ENCODE results near the gene CEP164. TPM values are rescaled to one million over a fixed set of nuclear protein-coding genes. Genes with fewer than 3 reads are reported as not detected.

The CEP164 gene
- total RNA-seq, 1 donor from 2014 or later: 28.6 TPM

- Mint-ChIP-seq H3K4me1 (ENCODE audit: unreplicated experiment) (peaks cover 16% of the 10 kb centered on the region), H3K27me3 (ENCODE audit: unreplicated experiment) (peaks cover 7% of the 10 kb centered on the region), H3K4me3 (ENCODE audit: unreplicated experiment) (peak overlapping the region; percentile 60), H3K27ac (ENCODE audit: unreplicated experiment) (no peak overlapping the region), H3K9me3 (ENCODE audit: unreplicated experiment) (no peaks in the 10 kb centered on the region), H3K36me3 (ENCODE audit: low read depth, unreplicated experiment) (peaks cover 7% of the 10 kb centered on the region)
- DNase-seq (ENCODE audit: low spot score): no peak
- TF ChIP-seq CTCF (IDR thresholded peaks at IDR 0.05; ENCODE audit: unreplicated experiment): no peak
These were observed 56.4 kb downstream of the CEP164 start for GRCh38 chr11:117384045-117384444.

- Mint-ChIP-seq H3K27me3 (ENCODE audit: unreplicated experiment) (peaks cover 7% of the 10 kb centered on the region), H3K27ac (ENCODE audit: unreplicated experiment) (no peak overlapping the region), H3K36me3 (ENCODE audit: low read depth, unreplicated experiment) (peaks cover 14% of the 10 kb centered on the region), H3K9me3 (ENCODE audit: unreplicated experiment) (no peaks in the 10 kb centered on the region), H3K4me1 (ENCODE audit: unreplicated experiment) (peaks cover 3% of the 10 kb centered on the region), H3K4me3 (ENCODE audit: unreplicated experiment) (no peak overlapping the region)
- no peak for DNase-seq (ENCODE audit: low spot score)
- TF ChIP-seq CTCF (IDR thresholded peaks at IDR 0.05; ENCODE audit: unreplicated experiment): no peak
These were observed 57.8 kb downstream of the CEP164 start for GRCh38 chr11:117385471-117385870.

DNA sequence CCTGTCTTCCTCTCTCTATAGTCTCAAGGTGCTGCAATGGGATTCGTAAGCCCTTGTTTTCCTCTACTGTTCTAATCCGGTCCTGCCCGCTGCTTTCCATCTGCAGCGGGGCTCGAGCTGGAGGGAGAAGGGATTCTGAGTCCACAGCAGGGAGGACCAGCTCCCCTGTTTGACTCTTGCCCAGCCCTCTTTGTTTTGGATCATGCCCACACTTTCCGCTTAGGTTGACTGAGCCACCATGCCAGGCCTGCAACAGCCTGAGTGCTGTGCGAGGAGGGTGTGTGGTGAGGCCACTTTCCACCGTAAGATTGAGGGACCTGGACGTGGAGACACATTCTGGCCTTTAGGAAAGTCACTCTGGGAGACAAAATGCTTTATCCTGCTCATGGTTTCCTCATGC is 58.3 kb downstream of the CEP164 start:
- H3K27ac Mint-ChIP-seq (ENCODE audit: unreplicated experiment): no peak overlapping the region
- H3K4me1 Mint-ChIP-seq (ENCODE audit: unreplicated experiment): peaks cover 3% of the 10 kb centered on the region
- H3K9me3 Mint-ChIP-seq (ENCODE audit: unreplicated experiment): no peaks in the 10 kb centered on the region

DNA sequence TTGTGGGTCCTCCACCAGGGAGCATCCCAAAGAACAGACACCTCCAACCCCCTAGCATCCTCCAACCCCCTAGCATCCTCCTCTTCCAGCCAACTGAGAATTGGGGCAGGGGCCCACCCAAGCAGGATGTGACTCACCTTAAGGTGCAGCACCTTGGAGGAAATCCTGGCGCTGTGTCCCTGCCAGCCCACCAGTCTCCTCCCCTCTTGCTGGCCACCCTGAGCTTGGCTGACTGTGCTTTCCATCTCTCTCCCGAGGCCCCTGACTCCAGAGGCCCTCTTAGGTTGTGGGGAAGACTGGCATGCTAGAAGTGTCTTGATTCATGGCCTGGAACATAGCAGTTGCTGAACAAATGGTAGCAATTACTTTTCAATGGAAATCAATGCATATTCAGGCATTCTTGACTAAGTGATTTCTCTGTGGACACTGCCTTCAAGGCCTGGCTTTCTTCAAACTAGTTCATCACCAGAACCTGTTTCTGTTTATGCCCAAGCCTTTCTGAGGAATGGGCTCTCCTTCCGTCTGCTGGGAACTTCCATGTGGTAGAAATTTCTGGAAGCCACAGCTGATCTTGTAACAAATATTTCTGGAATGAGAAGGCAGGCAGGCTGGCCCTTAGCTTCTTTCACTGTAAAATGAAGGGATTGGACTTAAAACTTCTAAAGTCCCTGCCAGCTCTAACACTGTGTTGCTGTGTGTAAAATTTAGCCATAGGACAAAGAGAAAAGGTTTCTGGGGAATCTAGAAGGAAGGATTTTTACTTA is 60.5 kb downstream of the CEP164 start:
- H3K36me3 Mint-ChIP-seq (ENCODE audit: low read depth, unreplicated experiment): peaks cover 22% of the 10 kb centered on the region
- TF ChIP-seq CTCF (IDR thresholded peaks at IDR 0.05; ENCODE audit: unreplicated experiment): no peak
- DNase-seq (ENCODE audit: low spot score): no peak

More for the DNA sequence above, 58.3 kb downstream of the CEP164 start:
- Mint-ChIP-seq H3K27me3 (ENCODE audit: unreplicated experiment) (peaks cover 7% of the 10 kb centered on the region), H3K4me3 (ENCODE audit: unreplicated experiment) (no peak overlapping the region), H3K36me3 (ENCODE audit: low read depth, unreplicated experiment) (peaks cover 18% of the 10 kb centered on the region)
- TF ChIP-seq CTCF (IDR thresholded peaks at IDR 0.05; ENCODE audit: unreplicated experiment): no peak
- DNase-seq (ENCODE audit: low spot score): no peak

GRCh38 chr11:117390743-117391142 is 63.1 kb downstream of the CEP164 start:
- H3K9me3 Mint-ChIP-seq (ENCODE audit: unreplicated experiment): no peaks in the 10 kb centered on the region
- no peak for TF ChIP-seq CTCF (IDR thresholded peaks at IDR 0.05; ENCODE audit: unreplicated experiment)
- peak overlapping the region; percentile 66 for H3K4me3 Mint-ChIP-seq (ENCODE audit: unreplicated experiment)
- H3K27ac Mint-ChIP-seq (ENCODE audit: unreplicated experiment): no peak overlapping the region
- no peaks in the 10 kb centered on the region for H3K4me1 Mint-ChIP-seq (ENCODE audit: unreplicated experiment)
- no peak for DNase-seq (ENCODE audit: low spot score)
- peaks cover 39% of the 10 kb centered on the region for H3K36me3 Mint-ChIP-seq (ENCODE audit: low read depth, unreplicated experiment)
- peaks cover 3% of the 10 kb centered on the region for H3K27me3 Mint-ChIP-seq (ENCODE audit: unreplicated experiment)

More for the DNA sequence above, 60.5 kb downstream of the CEP164 start:
- Mint-ChIP-seq H3K27ac (ENCODE audit: unreplicated experiment) (no peak overlapping the region), H3K4me3 (ENCODE audit: unreplicated experiment) (no peak overlapping the region), H3K27me3 (ENCODE audit: unreplicated experiment) (peaks cover 6% of the 10 kb centered on the region), H3K4me1 (ENCODE audit: unreplicated experiment) (peaks cover 3% of the 10 kb centered on the region), H3K9me3 (ENCODE audit: unreplicated experiment) (no peaks in the 10 kb centered on the region)
